GM23338 (cell line): ENCODE data around the gene FBXL14. TPM values are rescaled to one million over a fixed set of nuclear protein-coding genes. Genes with fewer than 3 reads are reported as not detected.

ENCODE experiments used
- ATAC-seq: fragments of 200-7000 bp; cut with Tn5 transposase; 3 replicates; pipeline ENCODE4 v1.9.1; 2020
- DNase-seq: peaks from one replicate; pipeline ENCODE4 v3.0.0-alpha.2; 2015; ENCODE audit warnings: low spot score
- H2AFZ ChIP-seq: fragments of 200-600 bp; sonication (generic); 2 replicates; pipeline ENCODE4 v1.8.0; 2016; ENCODE audit warnings: antibody characterized with exemption, mild to moderate bottlenecking, moderate library complexity
- H3F3A ChIP-seq: fragments of 200-600 bp; sonication (generic); replicated peaks from 2 replicates; pipeline ENCODE4 v1.8.0; 2017; ENCODE audit warnings: antibody characterized with exemption, mixed run types, low read depth
- H3K27ac ChIP-seq: fragments of 200-600 bp; sonication (generic); 2 replicates; pipeline ENCODE4 v1.6.1; 2016; ENCODE audit warnings: low read depth
- H3K27me3 ChIP-seq: fragments of 200-600 bp; sonication (generic); 2 replicates; pipeline ENCODE4 v1.8.0; 2016; ENCODE audit warnings: mild to moderate bottlenecking, mixed run types, moderate library complexity; ENCODE audit not compliant: insufficient read depth
- H3K36me3 ChIP-seq: fragments of 200-600 bp; sonication (generic); 2 replicates; pipeline ENCODE4 v1.8.0; 2016; ENCODE audit warnings: mild to moderate bottlenecking; ENCODE audit not compliant: insufficient read depth
- H3K4me1 ChIP-seq: fragments of 200-600 bp; sonication (generic); 2 replicates; pipeline ENCODE4 v1.8.0; 2016; ENCODE audit warnings: mild to moderate bottlenecking, moderate library complexity; ENCODE audit not compliant: insufficient read depth
- H3K4me2 ChIP-seq: fragments of 200-600 bp; sonication (generic); 2 replicates; pipeline ENCODE4 v1.7.1; 2017; ENCODE audit warnings: mixed run types
- H3K4me3 ChIP-seq: fragments of 200-600 bp; sonication (generic); 2 replicates; pipeline ENCODE4 v1.6.1; 2016; ENCODE audit warnings: mixed run types
- H3K79me2 ChIP-seq: fragments of 200-600 bp; sonication (generic); replicated peaks from 2 replicates; pipeline ENCODE4 v1.8.0; 2017; ENCODE audit warnings: mild to moderate bottlenecking; ENCODE audit not compliant: insufficient read depth
- H3K9me2 ChIP-seq: fragments of 200-600 bp; sonication (generic); 2 replicates; pipeline ENCODE4 v1.8.0; 2017; ENCODE audit not compliant: insufficient read depth
- H4K20me1 ChIP-seq: fragments of 200-600 bp; sonication (generic); replicated peaks from 2 replicates; pipeline ENCODE4 v1.8.0; 2017; ENCODE audit warnings: mild to moderate bottlenecking; ENCODE audit not compliant: insufficient read depth
- H3K27ac Mint-ChIP-seq: 2 replicates; pipeline ENCODE4 v1.8.0; 2020; ENCODE audit warnings: inconsistent platforms, mild to moderate bottlenecking, moderate library complexity, mixed read lengths
- H3K27me3 Mint-ChIP-seq: 3 replicates; pipeline ENCODE4 v1.8.0; 2022; ENCODE audit warnings: low read depth, mild to moderate bottlenecking, moderate library complexity, mixed read lengths, inconsistent platforms; ENCODE audit not compliant: insufficient read depth, poor library complexity
- H3K36me3 Mint-ChIP-seq: 3 replicates; pipeline ENCODE4 v1.8.0; 2021; ENCODE audit warnings: low read depth, mild to moderate bottlenecking, inconsistent platforms, moderate library complexity, mixed read lengths
- H3K4me1 Mint-ChIP-seq: 3 replicates; pipeline ENCODE4 v1.8.0; 2020; ENCODE audit warnings: mild to moderate bottlenecking, inconsistent platforms, mixed read lengths
- H3K4me3 Mint-ChIP-seq: 3 replicates; pipeline ENCODE4 v1.8.0; 2021; ENCODE audit warnings: moderate library complexity, mild to moderate bottlenecking, inconsistent platforms, mixed read lengths
- H3K9me3 Mint-ChIP-seq: 3 replicates; pipeline ENCODE4 v1.8.0; 2020; ENCODE audit warnings: moderate library complexity, mild to moderate bottlenecking, inconsistent platforms, mixed read lengths
- CREB1 ChIP-seq: fragments of 250-450 bp; sonication (Bioruptor Pico); IDR thresholded peaks from 2 replicates; pipeline ENCODE4 v1.5.0; 2020; ENCODE audit warnings: low read depth, mild to moderate bottlenecking, moderate library complexity
- CTCF ChIP-seq, 2 experiments: fragments of 200-600 bp in 1 of 2; sonication (generic) in 1 of 2; conservative IDR thresholded peaks; 2 replicates each; pipeline versions ENCODE4 v1.5.1 to v1.6.1; 2016 to 2017; ENCODE audit warnings: antibody characterized with exemption in 2 of 2, low read depth in 2 of 2, mild to moderate bottlenecking in 2 of 2, moderate library complexity in 1 of 2
- EZH2phosphoT487 ChIP-seq: fragments of 200-600 bp; sonication (generic); IDR thresholded peaks from one replicate; pipeline ENCODE4 v1.8.1; 2018; ENCODE audit warnings: antibody characterized with exemption; ENCODE audit not compliant: unreplicated experiment
- JUNB ChIP-seq: IDR thresholded peaks from one replicate; pipeline ENCODE4 v1.6.1; 2016; ENCODE audit warnings: antibody characterized with exemption; ENCODE audit not compliant: unreplicated experiment
- NANOG ChIP-seq: IDR thresholded peaks from 2 replicates; pipeline ENCODE4 v1.6.1; 2016; ENCODE audit warnings: antibody characterized with exemption, borderline replicate concordance
- STAT1 ChIP-seq: IDR thresholded peaks from one replicate; pipeline ENCODE4 v1.6.1; 2016; ENCODE audit warnings: antibody characterized with exemption; ENCODE audit not compliant: unreplicated experiment
- ZNF114 ChIP-seq: fragments of 250-450 bp; sonication (Bioruptor Pico); IDR thresholded peaks from 2 replicates; pipeline ENCODE4 v1.5.0; 2020; ENCODE audit warnings: mild to moderate bottlenecking, moderate library complexity
- ZNF331 ChIP-seq: fragments of 250-450 bp; sonication (Bioruptor Pico); IDR thresholded peaks from 2 replicates; pipeline ENCODE4 v1.5.0; 2020; ENCODE audit warnings: low read depth, mild to moderate bottlenecking, moderate library complexity
- polyA plus RNA-seq: library from polyadenylated mRNA; unstranded; fragments of >200 nt; fragmentation: Nextera tagmentation; extraction: Ambion mirVana; gene quantifications from 2 replicates; pipeline ENCODE4 v1.2.1, GENCODE V29; 2016
- total RNA-seq: library from RNA; depleted of rRNA; stranded (reverse); fragments of >200 nt; shearing (Covaris generic); gene quantifications from 2 replicates; pipeline ENCODE4 v1.2.3, GENCODE V29; 2014
- TF ChIP-seq, protein P1 (sequence below): fragments of 250-450 bp; sonication (Bioruptor Pico); IDR thresholded peaks from 2 replicates; pipeline ENCODE4 v1.5.0; 2020; ENCODE audit warnings: mild to moderate bottlenecking, moderate library complexity

The FBXL14 gene
- total and polyA plus RNA-seq, 2 experiments from 2014 or later, result 0.74 to 9.4 TPM

GRCh38 chr12:1544996-1545700 lies 49.2 kb downstream of the FBXL14 start:
- no peaks in the 10 kb centered on the region for H4K20me1 ChIP-seq
- H3K9me2 ChIP-seq, result no peaks in the 10 kb centered on the region
- no peak for TF ChIP-seq NANOG
- no peak for TF ChIP-seq CREB1 (CRISPR knock-in tag)
- TF ChIP-seq CTCF (conservative IDR thresholded peaks at IDR 0.05; ENCODE audit: low read depth in 2 of 2), result peak; percentile 44 to 54
- Mint-ChIP-seq H3K9me3 (peaks cover 15% of the 10 kb centered on the region), H3K4me3 (no peak overlapping the region), H3K27ac (no peak overlapping the region), H3K36me3 (peaks cover 13% of the 10 kb centered on the region), H3K27me3 (no peaks in the 10 kb centered on the region), H3K4me1 (peaks cover 4% of the 10 kb centered on the region; the same call in 1 of the 3 replicates)
- H3K4me1 ChIP-seq, result no peaks in the 10 kb centered on the region
- H3K36me3 ChIP-seq, result no peaks in the 10 kb centered on the region
- H3K79me2 ChIP-seq, result no peaks in the 10 kb centered on the region
- H3F3A ChIP-seq, result no peaks in the 10 kb centered on the region
- ATAC-seq, result no peak
- peak; percentile 47 for DNase-seq
- no peak overlapping the region for H2AFZ ChIP-seq
- no peak overlapping the region for H3K27ac ChIP-seq
- no peak overlapping the region for H3K4me3 ChIP-seq
- H3K27me3 ChIP-seq, result no peaks in the 10 kb centered on the region
- H3K4me2 ChIP-seq, result no peak overlapping the region

GRCh38 chr12:1542599-1542998 lies 51.8 kb downstream of the FBXL14 start:
- Mint-ChIP-seq H3K9me3 (peaks cover 6% of the 10 kb centered on the region; the same call in 1 of the 3 replicates), H3K4me3 (no peak overlapping the region), H3K27ac (no peak overlapping the region), H3K27me3 (peaks cover 5% of the 10 kb centered on the region), H3K4me1 (peaks cover 4% of the 10 kb centered on the region; the same call in 1 of the 3 replicates), H3K36me3 (peaks cover 6% of the 10 kb centered on the region; the same call in 2 of the 3 replicates)
- no peaks in the 10 kb centered on the region for H3K27me3 ChIP-seq
- no peaks in the 10 kb centered on the region for H3K36me3 ChIP-seq
- H2AFZ ChIP-seq, result no peak overlapping the region
- no peak overlapping the region for H3K4me3 ChIP-seq
- no peaks in the 10 kb centered on the region for H3F3A ChIP-seq
- H3K9me2 ChIP-seq, result no peaks in the 10 kb centered on the region
- H3K27ac ChIP-seq, result no peak overlapping the region
- H3K4me2 ChIP-seq, result no peak overlapping the region
- no peaks in the 10 kb centered on the region for H3K4me1 ChIP-seq
- no peaks in the 10 kb centered on the region for H3K79me2 ChIP-seq
- no peak for ATAC-seq
- DNase-seq, result no peak
- H4K20me1 ChIP-seq, result no peaks in the 10 kb centered on the region
- TF ChIP-seq ZNF331 (CRISPR knock-in tag) (no peak), JUNB (no peak), STAT1 (no peak), CREB1 (CRISPR knock-in tag) (no peak), CTCF (conservative IDR thresholded peaks at IDR 0.05; ENCODE audit: low read depth in 2 of 2) (no peak), ZNF114 (CRISPR knock-in tag) (no peak), EZH2phosphoT487 (no peak)
- TF ChIP-seq, protein P1, sequence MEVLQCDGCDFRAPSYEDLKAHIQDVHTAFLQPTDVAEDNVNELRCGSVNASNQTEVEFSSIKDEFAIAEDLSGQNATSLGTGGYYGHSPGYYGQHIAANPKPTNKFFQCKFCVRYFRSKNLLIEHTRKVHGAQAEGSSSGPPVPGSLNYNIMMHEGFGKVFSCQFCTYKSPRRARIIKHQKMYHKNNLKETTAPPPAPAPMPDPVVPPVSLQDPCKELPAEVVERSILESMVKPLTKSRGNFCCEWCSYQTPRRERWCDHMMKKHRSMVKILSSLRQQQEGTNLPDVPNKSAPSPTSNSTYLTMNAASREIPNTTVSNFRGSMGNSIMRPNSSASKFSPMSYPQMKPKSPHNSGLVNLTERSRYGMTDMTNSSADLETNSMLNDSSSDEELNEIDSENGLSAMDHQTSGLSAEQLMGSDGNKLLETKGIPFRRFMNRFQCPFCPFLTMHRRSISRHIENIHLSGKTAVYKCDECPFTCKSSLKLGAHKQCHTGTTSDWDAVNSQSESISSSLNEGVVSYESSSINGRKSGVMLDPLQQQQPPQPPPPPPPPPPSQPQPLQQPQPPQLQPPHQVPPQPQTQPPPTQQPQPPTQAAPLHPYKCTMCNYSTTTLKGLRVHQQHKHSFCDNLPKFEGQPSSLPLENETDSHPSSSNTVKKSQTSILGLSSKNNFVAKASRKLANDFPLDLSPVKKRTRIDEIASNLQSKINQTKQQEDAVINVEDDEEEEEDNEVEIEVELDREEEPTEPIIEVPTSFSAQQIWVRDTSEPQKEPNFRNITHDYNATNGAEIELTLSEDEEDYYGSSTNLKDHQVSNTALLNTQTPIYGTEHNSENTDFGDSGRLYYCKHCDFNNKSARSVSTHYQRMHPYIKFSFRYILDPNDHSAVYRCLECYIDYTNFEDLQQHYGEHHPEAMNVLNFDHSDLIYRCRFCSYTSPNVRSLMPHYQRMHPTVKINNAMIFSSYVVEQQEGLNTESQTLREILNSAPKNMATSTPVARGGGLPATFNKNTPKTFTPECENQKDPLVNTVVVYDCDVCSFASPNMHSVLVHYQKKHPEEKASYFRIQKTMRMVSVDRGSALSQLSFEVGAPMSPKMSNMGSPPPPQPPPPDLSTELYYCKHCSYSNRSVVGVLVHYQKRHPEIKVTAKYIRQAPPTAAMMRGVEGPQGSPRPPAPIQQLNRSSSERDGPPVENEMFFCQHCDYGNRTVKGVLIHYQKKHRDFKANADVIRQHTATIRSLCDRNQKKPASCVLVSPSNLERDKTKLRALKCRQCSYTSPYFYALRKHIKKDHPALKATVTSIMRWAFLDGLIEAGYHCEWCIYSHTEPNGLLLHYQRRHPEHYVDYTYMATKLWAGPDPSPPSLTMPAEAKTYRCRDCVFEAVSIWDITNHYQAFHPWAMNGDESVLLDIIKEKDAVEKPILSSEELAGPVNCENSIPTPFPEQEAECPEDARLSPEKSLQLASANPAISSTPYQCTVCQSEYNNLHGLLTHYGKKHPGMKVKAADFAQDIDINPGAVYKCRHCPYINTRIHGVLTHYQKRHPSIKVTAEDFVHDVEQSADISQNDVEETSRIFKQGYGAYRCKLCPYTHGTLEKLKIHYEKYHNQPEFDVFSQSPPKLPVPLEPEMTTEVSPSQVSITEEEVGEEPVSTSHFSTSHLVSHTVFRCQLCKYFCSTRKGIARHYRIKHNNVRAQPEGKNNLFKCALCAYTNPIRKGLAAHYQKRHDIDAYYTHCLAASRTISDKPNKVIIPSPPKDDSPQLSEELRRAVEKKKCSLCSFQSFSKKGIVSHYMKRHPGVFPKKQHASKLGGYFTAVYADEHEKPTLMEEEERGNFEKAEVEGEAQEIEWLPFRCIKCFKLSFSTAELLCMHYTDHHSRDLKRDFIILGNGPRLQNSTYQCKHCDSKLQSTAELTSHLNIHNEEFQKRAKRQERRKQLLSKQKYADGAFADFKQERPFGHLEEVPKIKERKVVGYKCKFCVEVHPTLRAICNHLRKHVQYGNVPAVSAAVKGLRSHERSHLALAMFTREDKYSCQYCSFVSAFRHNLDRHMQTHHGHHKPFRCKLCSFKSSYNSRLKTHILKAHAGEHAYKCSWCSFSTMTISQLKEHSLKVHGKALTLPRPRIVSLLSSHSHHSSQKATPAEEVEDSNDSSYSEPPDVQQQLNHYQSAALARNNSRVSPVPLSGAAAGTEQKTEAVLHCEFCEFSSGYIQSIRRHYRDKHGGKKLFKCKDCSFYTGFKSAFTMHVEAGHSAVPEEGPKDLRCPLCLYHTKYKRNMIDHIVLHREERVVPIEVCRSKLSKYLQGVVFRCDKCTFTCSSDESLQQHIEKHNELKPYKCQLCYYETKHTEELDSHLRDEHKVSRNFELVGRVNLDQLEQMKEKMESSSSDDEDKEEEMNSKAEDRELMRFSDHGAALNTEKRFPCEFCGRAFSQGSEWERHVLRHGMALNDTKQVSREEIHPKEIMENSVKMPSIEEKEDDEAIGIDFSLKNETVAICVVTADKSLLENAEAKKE (CRISPR knock-in tag), result no peak
